H1 (cell line): ENCODE measurements around the gene EXD3. TPM values are rescaled to one million over a fixed set of nuclear protein-coding genes. Genes with fewer than 3 reads are reported as not detected.

Experiments
- CTCF ChIA-PET: fragments of 300-600 bp; sonication (Branson Sonifier 250); formaldehyde crosslinking; loops from one replicate; lab custom pipeline; 2021; ENCODE audit not compliant: partially characterized antibody; lab: Charles Lee
- POLR2A ChIA-PET: fragments of 300-600 bp; sonication (Branson Sonifier 250); formaldehyde crosslinking; loops from one replicate; lab custom pipeline; 2021; ENCODE audit warnings: inconsistent platforms; ENCODE audit not compliant: partially characterized antibody; lab: Charles Lee
- DNase-seq, 2 experiments: peaks; one replicate each; pipeline versions ENCODE4 v3.0.0 to v3.0.0-alpha.2; 2010 to 2022; ENCODE audit warnings: low spot score in 2 of 2, low read depth in 1 of 2, mixed read lengths in 1 of 2
- FAIRE-seq: peaks from 2 replicates; lab custom pipeline; 2011; peaks lifted over from hg19 to GRCh38; lab: Jason Lieb, UNC
- H2AFZ ChIP-seq: 2 replicates; pipeline ENCODE4 v1.8.1; 2012; ENCODE audit warnings: low read length, inconsistent platforms
- H2AK5ac ChIP-seq: 2 replicates; pipeline ENCODE4 v1.6.1; 2013; ENCODE audit warnings: low read depth, low read length
- H2BK120ac ChIP-seq: replicated peaks from 2 replicates; pipeline ENCODE3; 2013; ENCODE audit warnings: low read depth, low read length, inconsistent platforms
- H2BK12ac ChIP-seq: 2 replicates; pipeline ENCODE4 v1.6.1; 2013; ENCODE audit warnings: low read depth, low read length
- H2BK15ac ChIP-seq: 2 replicates; pipeline ENCODE4 v1.6.1; 2013; ENCODE audit warnings: low read length
- H2BK20ac ChIP-seq: 2 replicates; pipeline ENCODE4 v1.6.1; 2013; ENCODE audit warnings: low read length
- H2BK5ac ChIP-seq: 2 replicates; pipeline ENCODE4 v1.6.1; 2013; ENCODE audit warnings: low read depth, low read length
- H3K14ac ChIP-seq: 2 replicates; pipeline ENCODE4 v1.6.1; 2013; ENCODE audit warnings: inconsistent platforms; ENCODE audit not compliant: insufficient read length
- H3K18ac ChIP-seq: 2 replicates; pipeline ENCODE4 v1.6.1; 2013; ENCODE audit warnings: low read length; ENCODE audit errors: extremely low read depth
- H3K23ac ChIP-seq: 2 replicates; pipeline ENCODE4 v1.6.1; 2013; ENCODE audit warnings: inconsistent platforms; ENCODE audit not compliant: insufficient read length
- H3K23me2 ChIP-seq: 2 replicates; pipeline ENCODE4 v1.6.1; 2013; ENCODE audit warnings: low read depth, low read length
- H3K27ac ChIP-seq: 2 replicates; pipeline ENCODE4 v1.6.1; 2011; ENCODE audit warnings: low read depth, low read length, inconsistent platforms
- H3K27me3 ChIP-seq, 4 experiments: replicated peaks in 1 of 4; 1 replicate in 1 of 4; 2 replicates in 3 of 4; pipeline versions ENCODE4 v1.6.1 to v1.8.1; 2011 to 2013; ENCODE audit warnings: low read length in 3 of 4, mild to moderate bottlenecking in 3 of 4, inconsistent platforms in 2 of 4, mixed read lengths in 2 of 4, moderate library complexity in 1 of 4; ENCODE audit not compliant: control insufficient read depth in 3 of 4, insufficient read depth in 3 of 4; ENCODE audit errors: extremely low read depth in 1 of 4
- H3K36me3 ChIP-seq, 4 experiments: 2 replicates each; pipeline versions ENCODE4 v1.6.1 to v1.8.1; 2011 to 2013; ENCODE audit warnings: mild to moderate bottlenecking in 4 of 4, low read length in 3 of 4, moderate library complexity in 2 of 4, control low read depth in 1 of 4, inconsistent platforms in 1 of 4; ENCODE audit not compliant: insufficient read depth in 4 of 4, control insufficient read depth in 2 of 4
- H3K4ac ChIP-seq: replicated peaks from 2 replicates; pipeline ENCODE3; 2013; ENCODE audit warnings: low read length, low read depth, mixed read lengths, inconsistent platforms; ENCODE audit not compliant: insufficient read length
- H3K4me1 ChIP-seq, 4 experiments: replicated peaks in 1 of 4; 1 replicate in 1 of 4; 2 replicates in 3 of 4; pipeline versions ENCODE4 v1.6.1 to v1.8.1; 2011 to 2013; ENCODE audit warnings: low read length in 3 of 4, inconsistent platforms in 2 of 4, mixed read lengths in 1 of 4; ENCODE audit not compliant: insufficient read depth in 4 of 4, control insufficient read depth in 3 of 4
- H3K4me2 ChIP-seq, 2 experiments: 2 replicates each; pipeline versions ENCODE4 v1.6.1 to v1.8.1; 2011 to 2013; ENCODE audit warnings: low read depth in 2 of 2, low read length in 2 of 2, control low read depth in 1 of 2, inconsistent platforms in 1 of 2, mild to moderate bottlenecking in 1 of 2; ENCODE audit not compliant: insufficient read depth in 1 of 2
- H3K4me3 ChIP-seq, 4 experiments: fragments of 200-600, 300-600 bp in 1 of 4; sonication (generic), shearing (Covaris generic), sonication (Bioruptor Twin) in 1 of 4; 2 replicates each; pipeline versions ENCODE4 v1.5.1 to v1.8.1; 2011 to 2016; ENCODE audit warnings: low read length in 4 of 4, low read depth in 3 of 4, control low read depth in 2 of 4, inconsistent platforms in 2 of 4, mild to moderate bottlenecking in 2 of 4, mixed read lengths in 1 of 4, moderate library complexity in 1 of 4; ENCODE audit not compliant: insufficient read depth in 2 of 4; ENCODE audit errors: extremely low read depth in 1 of 4
- H3K56ac ChIP-seq: replicated peaks from 2 replicates; pipeline ENCODE3; 2013; ENCODE audit warnings: low read depth, mild to moderate bottlenecking, mixed read lengths, low read length, inconsistent platforms; ENCODE audit not compliant: insufficient read length
- H3K79me1 ChIP-seq: 2 replicates; pipeline ENCODE4 v1.6.1; 2013; ENCODE audit warnings: low read depth, low read length, control low read depth
- H3K79me2 ChIP-seq, 2 experiments: 2 replicates each; pipeline versions ENCODE4 v1.6.1 to v1.8.1; 2012 to 2013; ENCODE audit warnings: low read length in 2 of 2, mild to moderate bottlenecking in 2 of 2, inconsistent platforms in 1 of 2; ENCODE audit not compliant: insufficient read depth in 2 of 2, control insufficient read depth in 1 of 2
- H3K9ac ChIP-seq, 4 experiments: replicated peaks in 1 of 4; 1 replicate in 1 of 4; 2 replicates in 3 of 4; pipeline versions ENCODE4 v1.6.1 to v1.8.1; 2011 to 2013; ENCODE audit warnings: low read depth in 3 of 4, low read length in 3 of 4, control low read depth in 2 of 4, mild to moderate bottlenecking in 2 of 4, moderate library complexity in 2 of 4, inconsistent platforms in 1 of 4; ENCODE audit errors: extremely low read depth in 1 of 4
- H3K9me3 ChIP-seq, 2 experiments: 2 replicates each; pipeline versions ENCODE4 v1.6.1 to v1.8.1; 2012 to 2013; ENCODE audit warnings: mild to moderate bottlenecking in 2 of 2, moderate library complexity in 2 of 2, control low read depth in 1 of 2, inconsistent platforms in 1 of 2, low read depth in 1 of 2, low read length in 1 of 2, mixed read lengths in 1 of 2; ENCODE audit not compliant: insufficient read depth in 2 of 2
- H4K20me1 ChIP-seq, 2 experiments: replicated peaks in 1 of 2; 2 replicates each; pipeline versions ENCODE3 to v1.8.1; 2011 to 2013; ENCODE audit warnings: inconsistent platforms in 2 of 2, low read length in 2 of 2, mild to moderate bottlenecking in 1 of 2; ENCODE audit not compliant: insufficient read depth in 2 of 2, control insufficient read depth in 1 of 2
- H4K5ac ChIP-seq: 2 replicates; pipeline ENCODE4 v1.6.1; 2013; ENCODE audit warnings: low read length, low read depth, mixed read lengths, inconsistent platforms; ENCODE audit not compliant: insufficient read length
- H4K8ac ChIP-seq: 2 replicates; pipeline ENCODE4 v1.8.0; 2013; ENCODE audit warnings: mild to moderate bottlenecking, moderate library complexity, low read length, inconsistent platforms; ENCODE audit not compliant: insufficient read depth; ENCODE audit errors: extremely low read depth
- H4K91ac ChIP-seq: replicated peaks from 2 replicates; pipeline ENCODE3; 2013; ENCODE audit warnings: low read length, mixed read lengths, inconsistent platforms; ENCODE audit not compliant: insufficient read length
- CTBP2 ChIP-seq: IDR thresholded peaks from 2 replicates; pipeline ENCODE4 v1.7.0; 2011; ENCODE audit warnings: borderline replicate concordance, mild to moderate bottlenecking, moderate library complexity, mixed read lengths, low read length; ENCODE audit not compliant: insufficient read depth, insufficient read length
- GTF2F1 ChIP-seq: IDR thresholded peaks from 2 replicates; pipeline ENCODE4 v1.6.1; 2012; ENCODE audit warnings: low read depth, low read length, improper control_type of control experiment, borderline replicate concordance
- MAFK ChIP-seq: IDR thresholded peaks from 2 replicates; pipeline ENCODE4 v1.6.1; 2012; ENCODE audit warnings: low read depth, mild to moderate bottlenecking, improper control_type of control experiment, low read length
- NRF1 ChIP-seq: IDR thresholded peaks from 2 replicates; pipeline ENCODE4 v1.6.1; 2011; ENCODE audit warnings: mild to moderate bottlenecking, low read depth, low read length, improper control_type of control experiment
- SIX5 ChIP-seq: IDR thresholded peaks from 2 replicates; pipeline ENCODE4 v1.6.1; 2011; ENCODE audit warnings: mild to moderate bottlenecking, low read depth, low read length
- SP2 ChIP-seq: IDR thresholded peaks from 2 replicates; pipeline ENCODE4 v1.6.1; 2012; ENCODE audit warnings: mild to moderate bottlenecking, low read length, inconsistent platforms
- SRF ChIP-seq: IDR thresholded peaks from 2 replicates; pipeline ENCODE4 v1.6.1; 2011; ENCODE audit warnings: mild to moderate bottlenecking, low read depth, low read length, moderate library complexity
- SUZ12 ChIP-seq: fragments of 200-600 bp; sonication (generic); IDR thresholded peaks from 2 replicates; pipeline ENCODE4 v1.6.1; 2012; ENCODE audit warnings: mild to moderate bottlenecking, inconsistent platforms, low read length, moderate library complexity, mixed read lengths
- TEAD4 ChIP-seq: IDR thresholded peaks from 2 replicates; pipeline ENCODE4 v1.6.1; 2012; ENCODE audit warnings: low read depth, low read length, inconsistent platforms, mixed read lengths
- WGBS, 2 experiments: shearing (Covaris generic) in 1 of 2; methylation state at CpG; one replicate each; pipeline versions ENCODE4 v1.1.6 to v1.1.7; 2013 to 2015; ENCODE audit warnings: low lambda C conversion rate in 2 of 2, mixed read lengths in 2 of 2, inconsistent platforms in 1 of 2, low coverage in 1 of 2, missing lambda C conversion rate in 1 of 2; ENCODE audit not compliant: insufficient replicate concordance in 2 of 2, insufficient coverage in 1 of 2, insufficient read length in 1 of 2; ENCODE audit errors: extremely low coverage in 1 of 2, missing lambda C conversion rate in 1 of 2; 5-methylcytosine and 5-hydroxymethylcytosine counted together
- polyA plus RNA-seq, 7 experiments: library from polyadenylated mRNA; depleted of rRNA in 3 of 7; stranded (reverse) in 5 of 7; unstranded in 2 of 7; fragments of >200 nt in 5 of 7; fragments of 200-250 nt in 2 of 7; gene quantifications; 1 replicate in 5 of 7; 2 replicates in 1 of 7; 4 replicates in 1 of 7; pipeline versions ENCODE4 v1.2.1 to v1.2.3, GENCODE V29; 2011 to 2013; ENCODE audit warnings: missing spikeins in 2 of 7, mixed read lengths in 2 of 7
- total RNA-seq: library from RNA; stranded (reverse); fragmentation: NEBNext Ultra II Directional; extraction: Animal tissue kit (Norgen Biotek cat#: 25700); gene quantifications from 2 replicates; pipeline ENCODE4 v1.2.1, GENCODE V29; 2021
- TF ChIP-seq, protein P1 (sequence below): IDR thresholded peaks from 2 replicates; pipeline ENCODE4 v1.6.1; 2012; ENCODE audit warnings: inconsistent platforms
- TF ChIP-seq, protein P2 (sequence below), 3 experiments: IDR thresholded peaks; 1 replicate in 2 of 3; 2 replicates in 1 of 3; pipeline versions ENCODE4 v1.5.1 to v1.6.1; 2011; ENCODE audit warnings: low read length in 3 of 3, mild to moderate bottlenecking in 3 of 3, inconsistent platforms in 2 of 3, low read depth in 1 of 3, moderate library complexity in 1 of 3; ENCODE audit not compliant: insufficient read depth in 1 of 3; ENCODE audit errors: control extremely low read depth in 1 of 3

EXD3 gene
- total and polyA plus RNA-seq, 2 of the 8 experiments (the other 6 are each of a cell fraction or from before 2014, with no cell fraction given): 7.2 to 9.4 TPM

- no peak for FAIRE-seq
- H2BK20ac ChIP-seq: no peak overlapping the region
- TF ChIP-seq SUZ12 (no peak), SRF (no peak), TEAD4 (no peak), MAFK (no peak), SIX5 (no peak), NRF1 (no peak), CTBP2 (no peak), GTF2F1 (no peak), SP2 (no peak)
- TF ChIP-seq, protein P1, sequence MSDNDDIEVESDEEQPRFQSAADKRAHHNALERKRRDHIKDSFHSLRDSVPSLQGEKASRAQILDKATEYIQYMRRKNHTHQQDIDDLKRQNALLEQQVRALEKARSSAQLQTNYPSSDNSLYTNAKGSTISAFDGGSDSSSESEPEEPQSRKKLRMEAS: no peak
- TF ChIP-seq, protein P2, sequence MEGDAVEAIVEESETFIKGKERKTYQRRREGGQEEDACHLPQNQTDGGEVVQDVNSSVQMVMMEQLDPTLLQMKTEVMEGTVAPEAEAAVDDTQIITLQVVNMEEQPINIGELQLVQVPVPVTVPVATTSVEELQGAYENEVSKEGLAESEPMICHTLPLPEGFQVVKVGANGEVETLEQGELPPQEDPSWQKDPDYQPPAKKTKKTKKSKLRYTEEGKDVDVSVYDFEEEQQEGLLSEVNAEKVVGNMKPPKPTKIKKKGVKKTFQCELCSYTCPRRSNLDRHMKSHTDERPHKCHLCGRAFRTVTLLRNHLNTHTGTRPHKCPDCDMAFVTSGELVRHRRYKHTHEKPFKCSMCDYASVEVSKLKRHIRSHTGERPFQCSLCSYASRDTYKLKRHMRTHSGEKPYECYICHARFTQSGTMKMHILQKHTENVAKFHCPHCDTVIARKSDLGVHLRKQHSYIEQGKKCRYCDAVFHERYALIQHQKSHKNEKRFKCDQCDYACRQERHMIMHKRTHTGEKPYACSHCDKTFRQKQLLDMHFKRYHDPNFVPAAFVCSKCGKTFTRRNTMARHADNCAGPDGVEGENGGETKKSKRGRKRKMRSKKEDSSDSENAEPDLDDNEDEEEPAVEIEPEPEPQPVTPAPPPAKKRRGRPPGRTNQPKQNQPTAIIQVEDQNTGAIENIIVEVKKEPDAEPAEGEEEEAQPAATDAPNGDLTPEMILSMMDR (IDR thresholded peaks at IDR 0.05; ENCODE audit: control extremely low read depth in 1 of 3, insufficient read depth in 1 of 3, low read depth in 1 of 3, low read length in 3 of 3): no peak
These were observed 70.3 kb downstream of the EXD3 start for GRCh38 chr9:137352511-137353222.

More at GRCh38 chr9:137352511-137353222, 70.3 kb downstream of the EXD3 start:
- Histone ChIP-seq H2BK12ac (no peak overlapping the region), H3K4me3 (no peak overlapping the region), H3K79me2 (no peaks in the 10 kb centered on the region), H4K5ac (no peak overlapping the region), H3K23me2 (peaks cover 5% of the 10 kb centered on the region; the same call in 1 of the 2 replicates), H3K4me2 (no peak overlapping the region), H3K27me3 (no peaks in the 10 kb centered on the region), H2BK5ac (no peak overlapping the region), H3K9ac (no peak overlapping the region), H3K9me3 (peaks cover 30 to 84% of the 10 kb centered on the region in 2 experiments), H3K23ac (no peak overlapping the region), H3K56ac (no peak overlapping the region), H4K91ac (no peak overlapping the region), H4K8ac (no peak overlapping the region), H2AFZ (no peak overlapping the region), H3K4ac (no peak overlapping the region), H2BK120ac (no peak overlapping the region), H3K27ac (no peak overlapping the region), H3K79me1 (no peaks in the 10 kb centered on the region), H3K4me1 (no peaks in the 10 kb centered on the region), H2AK5ac (no peak overlapping the region), H3K36me3 (no peaks in the 10 kb centered on the region), H4K20me1 (no peaks in the 10 kb centered on the region), H3K18ac (no peak overlapping the region), H3K14ac (no peak overlapping the region), H2BK15ac (no peak overlapping the region)
- ChIA-PET CTCF (no interaction called here), POLR2A (no interaction called here)
- no peak for DNase-seq
- 92% methylated on average over 23 of the region's 26 CpGs; no CpG with 5 or more reads in 1 of the 2 experiments for WGBS, 2 experiments
